HEK293 (cell line): Measurements from ENCODE around the gene MRPL54.
A peak's percentile ranks its signal among the peaks of the same experiment; 100 is the strongest.

Experiments used
- CTCF ChIA-PET: fragments of 350-600 bp; formaldehyde crosslinking; extraction: SDS; loops from one replicate; lab custom pipeline; 2021; ENCODE audit warnings: antibody characterized with exemption; lab: Yijun Ruan, JAX
- POLR2A ChIA-PET: fragments of 300-600 bp; formaldehyde crosslinking; extraction: SDS; loops from one replicate; lab custom pipeline; 2020; ENCODE audit warnings: antibody characterized with exemption, inconsistent platforms; lab: Yijun Ruan, JAX
- H3K27ac ChIP-seq: fragments of 200-500 bp; sonication (Bioruptor generic); 2 replicates; pipeline ENCODE4 v1.5.1; 2014; ENCODE audit warnings: low read depth, low read length, control low read depth, inconsistent platforms; ENCODE audit errors: extremely low read depth
- H3K36me3 ChIP-seq, 2 experiments: fragments of 200-500 bp in 1 of 2; sonication (Bioruptor generic) in 1 of 2; 1 replicate in 1 of 2; 2 replicates in 1 of 2; pipeline ENCODE4 v1.5.1; 2014 to 2017; ENCODE audit warnings: inconsistent platforms in 2 of 2, low read length in 2 of 2; ENCODE audit not compliant: control insufficient read depth in 2 of 2, insufficient read depth in 1 of 2
- H3K4me1 ChIP-seq: fragments of 200-500 bp; sonication (Bioruptor generic); 2 replicates; pipeline ENCODE4 v1.5.1; 2014; ENCODE audit warnings: mild to moderate bottlenecking, low read length, inconsistent platforms; ENCODE audit not compliant: control insufficient read depth, insufficient read depth
- H3K4me3 ChIP-seq: 2 replicates; pipeline ENCODE4 v1.5.1; 2011; ENCODE audit warnings: low read depth, mild to moderate bottlenecking, control low read depth, low read length, moderate library complexity
- H3K9me3 ChIP-seq: fragments of 200-500 bp; sonication (Bioruptor generic); 2 replicates; pipeline ENCODE4 v1.5.1; 2014; ENCODE audit warnings: low read depth, low read length, inconsistent platforms; ENCODE audit not compliant: control insufficient read depth, insufficient read depth
- ZNF248 ChIP-seq: fragments of 450-650 bp; formaldehyde crosslinking; IDR thresholded peaks from 2 replicates; pipeline ENCODE4 v1.5.1; 2017; ENCODE audit warnings: missing biosample characterization, missing genetic modification characterization
- ZNF324 ChIP-seq: fragments of 450-650 bp; formaldehyde crosslinking; IDR thresholded peaks from 2 replicates; pipeline ENCODE4 v1.5.1; 2016; ENCODE audit warnings: missing biosample characterization, missing genetic modification characterization
- ZNF404 ChIP-seq: fragments of 450-650 bp; formaldehyde crosslinking; IDR thresholded peaks from 2 replicates; pipeline ENCODE4 v1.5.1; 2017; ENCODE audit warnings: missing biosample characterization, missing genetic modification characterization
- ZNF48 ChIP-seq: fragments of 450-650 bp; formaldehyde crosslinking; IDR thresholded peaks from 2 replicates; pipeline ENCODE4 v1.5.1; 2016; ENCODE audit warnings: missing biosample characterization, missing genetic modification characterization
- ZNF514 ChIP-seq: fragments of 450-650 bp; formaldehyde crosslinking; IDR thresholded peaks from 2 replicates; pipeline ENCODE4 v1.5.1; 2016; ENCODE audit warnings: missing biosample characterization, missing genetic modification characterization
- ZNF549 ChIP-seq: fragments of 450-650 bp; IDR thresholded peaks from 2 replicates; pipeline ENCODE4 v1.5.1; 2018; ENCODE audit warnings: missing biosample characterization, missing genetic modification characterization, mild to moderate bottlenecking, inconsistent platforms, moderate library complexity
- ZNF555 ChIP-seq: fragments of 450-650 bp; formaldehyde crosslinking; conservative IDR thresholded peaks from 2 replicates; pipeline ENCODE4 v1.5.1; 2017; ENCODE audit warnings: missing biosample characterization, mild to moderate bottlenecking, missing genetic modification characterization, inconsistent platforms
- ZNF600 ChIP-seq: fragments of 450-650 bp; formaldehyde crosslinking; IDR thresholded peaks from 2 replicates; pipeline ENCODE4 v1.5.1; 2016; ENCODE audit warnings: missing biosample characterization, missing genetic modification characterization
- ZNF658 ChIP-seq: fragments of 450-650 bp; formaldehyde crosslinking; IDR thresholded peaks from 2 replicates; pipeline ENCODE4; 2016; ENCODE audit warnings: missing biosample characterization, missing genetic modification characterization
- ZNF791 ChIP-seq: fragments of 450-650 bp; formaldehyde crosslinking; IDR thresholded peaks from 2 replicates; pipeline ENCODE4 v1.5.1; 2016; ENCODE audit warnings: missing biosample characterization, missing genetic modification characterization
- ZNF837 ChIP-seq: fragments of 450-650 bp; formaldehyde crosslinking; IDR thresholded peaks from 2 replicates; pipeline ENCODE4 v1.5.1; 2016; ENCODE audit warnings: missing biosample characterization, missing genetic modification characterization
- TF ChIP-seq, protein P1 (sequence below): fragments of 450-650 bp; formaldehyde crosslinking; IDR thresholded peaks from 2 replicates; pipeline ENCODE4; 2016; ENCODE audit warnings: missing biosample characterization, missing genetic modification characterization
- TF ChIP-seq, protein P2 (sequence below): fragments of 450-650 bp; formaldehyde crosslinking; IDR thresholded peaks from 2 replicates; pipeline ENCODE4 v1.5.1; 2017; ENCODE audit warnings: missing biosample characterization, missing genetic modification characterization
- TF ChIP-seq, protein P3 (sequence below): fragments of 450-650 bp; formaldehyde crosslinking; optimal IDR thresholded peaks from 2 replicates; pipeline ENCODE3; 2016; ENCODE audit warnings: missing biosample characterization, mild to moderate bottlenecking, missing genetic modification characterization
- TF ChIP-seq, protein P4 (sequence below): fragments of 450-650 bp; formaldehyde crosslinking; conservative IDR thresholded peaks from 2 replicates; pipeline ENCODE4 v1.5.1; 2016; ENCODE audit warnings: low read depth, missing biosample characterization, missing genetic modification characterization
- TF ChIP-seq, protein P5 (sequence below): fragments of 450-650 bp; formaldehyde crosslinking; IDR thresholded peaks from 2 replicates; pipeline ENCODE4 v1.5.1; 2017; ENCODE audit warnings: missing biosample characterization, missing genetic modification characterization
- TF ChIP-seq, protein P6 (sequence below): fragments of 450-650 bp; formaldehyde crosslinking; IDR thresholded peaks from 2 replicates; pipeline ENCODE4 v1.5.1; 2016; ENCODE audit warnings: missing biosample characterization, missing genetic modification characterization
- TF ChIP-seq, protein P7 (sequence below): fragments of 450-650 bp; formaldehyde crosslinking; IDR thresholded peaks from 2 replicates; pipeline ENCODE4 v1.5.1; 2016; ENCODE audit warnings: missing biosample characterization, missing genetic modification characterization, borderline replicate concordance

The MRPL54 gene

DNA sequence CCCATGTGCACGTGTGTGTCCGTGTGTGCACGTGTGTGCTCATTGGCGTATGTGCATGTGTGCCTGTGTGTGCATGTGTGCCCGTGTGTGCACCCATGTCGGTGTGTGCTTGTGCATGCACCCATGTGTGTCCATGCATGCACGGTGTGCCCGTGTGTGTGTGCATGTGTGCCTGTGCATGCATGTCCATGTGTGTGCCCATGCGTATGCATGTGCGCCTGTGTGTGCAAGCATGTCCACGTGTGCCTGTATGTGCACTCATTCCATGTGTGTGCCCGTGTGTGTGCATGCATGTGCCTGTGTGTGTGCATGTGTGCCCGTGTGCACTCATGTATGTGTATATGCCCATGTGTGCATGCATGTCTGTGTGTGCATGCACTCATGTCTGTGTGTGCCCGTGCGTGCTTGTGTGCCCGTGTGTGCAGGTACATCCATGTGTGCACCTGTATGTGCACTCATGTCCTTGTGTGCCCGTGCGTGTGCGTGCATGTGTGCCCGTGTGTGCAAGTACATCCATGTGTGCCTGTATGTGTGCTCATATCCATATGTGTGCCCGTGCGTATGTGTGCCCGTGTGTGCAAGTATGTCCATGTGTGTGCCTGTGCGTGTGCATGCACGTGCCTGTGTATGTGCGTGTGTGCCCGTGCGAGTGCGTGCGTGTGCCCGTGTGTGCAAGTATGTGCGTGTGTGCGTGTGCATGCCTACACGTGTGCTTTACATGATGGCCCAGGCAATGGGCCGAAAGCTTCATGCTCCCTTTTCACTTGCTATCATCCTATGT lies 45.3 kb downstream of the MRPL54 start:
- Histone ChIP-seq H3K9me3 (no peaks in the 10 kb centered on the region), H3K36me3 (no peaks in the 10 kb centered on the region), H3K4me1 (no peaks in the 10 kb centered on the region), H3K4me3 (no peak overlapping the region), H3K27ac (no peak overlapping the region)
- POLR2A ChIA-PET = no interaction called here
- CTCF ChIA-PET = interaction anchor here (0.6 to 1.4 kb wide), 2 partner anchors 14 to 101 kb away, joined by 4 to 10 read pairs; no protein-coding TSS in a partner anchor
- TF ChIP-seq ZNF549 (no peak), ZNF514 (tag by site-specific recombination) (no peak)
- TF ChIP-seq, protein P1, sequence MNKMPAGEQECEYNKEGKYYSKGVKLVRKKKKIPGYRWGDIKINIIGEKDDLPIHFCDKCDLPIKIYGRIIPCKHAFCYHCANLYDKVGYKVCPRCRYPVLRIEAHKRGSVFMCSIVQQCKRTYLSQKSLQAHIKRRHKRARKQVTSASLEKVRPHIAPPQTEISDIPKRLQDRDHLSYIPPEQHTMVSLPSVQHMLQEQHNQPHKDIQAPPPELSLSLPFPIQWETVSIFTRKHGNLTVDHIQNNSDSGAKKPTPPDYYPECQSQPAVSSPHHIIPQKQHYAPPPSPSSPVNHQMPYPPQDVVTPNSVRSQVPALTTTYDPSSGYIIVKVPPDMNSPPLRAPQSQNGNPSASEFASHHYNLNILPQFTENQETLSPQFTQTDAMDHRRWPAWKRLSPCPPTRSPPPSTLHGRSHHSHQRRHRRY = no peak
- TF ChIP-seq, protein P2, sequence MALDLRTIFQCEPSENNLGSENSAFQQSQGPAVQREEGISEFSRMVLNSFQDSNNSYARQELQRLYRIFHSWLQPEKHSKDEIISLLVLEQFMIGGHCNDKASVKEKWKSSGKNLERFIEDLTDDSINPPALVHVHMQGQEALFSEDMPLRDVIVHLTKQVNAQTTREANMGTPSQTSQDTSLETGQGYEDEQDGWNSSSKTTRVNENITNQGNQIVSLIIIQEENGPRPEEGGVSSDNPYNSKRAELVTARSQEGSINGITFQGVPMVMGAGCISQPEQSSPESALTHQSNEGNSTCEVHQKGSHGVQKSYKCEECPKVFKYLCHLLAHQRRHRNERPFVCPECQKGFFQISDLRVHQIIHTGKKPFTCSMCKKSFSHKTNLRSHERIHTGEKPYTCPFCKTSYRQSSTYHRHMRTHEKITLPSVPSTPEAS (tag by site-specific recombination) = peak; percentile 97
- TF ChIP-seq, protein P3, sequence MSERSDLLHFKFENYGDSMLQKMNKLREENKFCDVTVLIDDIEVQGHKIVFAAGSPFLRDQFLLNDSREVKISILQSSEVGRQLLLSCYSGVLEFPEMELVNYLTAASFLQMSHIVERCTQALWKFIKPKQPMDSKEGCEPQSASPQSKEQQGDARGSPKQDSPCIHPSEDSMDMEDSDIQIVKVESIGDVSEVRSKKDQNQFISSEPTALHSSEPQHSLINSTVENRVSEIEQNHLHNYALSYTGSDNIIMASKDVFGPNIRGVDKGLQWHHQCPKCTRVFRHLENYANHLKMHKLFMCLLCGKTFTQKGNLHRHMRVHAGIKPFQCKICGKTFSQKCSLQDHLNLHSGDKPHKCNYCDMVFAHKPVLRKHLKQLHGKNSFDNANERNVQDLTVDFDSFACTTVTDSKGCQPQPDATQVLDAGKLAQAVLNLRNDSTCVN (tag by site-specific recombination) = peak; percentile 26

DNA sequence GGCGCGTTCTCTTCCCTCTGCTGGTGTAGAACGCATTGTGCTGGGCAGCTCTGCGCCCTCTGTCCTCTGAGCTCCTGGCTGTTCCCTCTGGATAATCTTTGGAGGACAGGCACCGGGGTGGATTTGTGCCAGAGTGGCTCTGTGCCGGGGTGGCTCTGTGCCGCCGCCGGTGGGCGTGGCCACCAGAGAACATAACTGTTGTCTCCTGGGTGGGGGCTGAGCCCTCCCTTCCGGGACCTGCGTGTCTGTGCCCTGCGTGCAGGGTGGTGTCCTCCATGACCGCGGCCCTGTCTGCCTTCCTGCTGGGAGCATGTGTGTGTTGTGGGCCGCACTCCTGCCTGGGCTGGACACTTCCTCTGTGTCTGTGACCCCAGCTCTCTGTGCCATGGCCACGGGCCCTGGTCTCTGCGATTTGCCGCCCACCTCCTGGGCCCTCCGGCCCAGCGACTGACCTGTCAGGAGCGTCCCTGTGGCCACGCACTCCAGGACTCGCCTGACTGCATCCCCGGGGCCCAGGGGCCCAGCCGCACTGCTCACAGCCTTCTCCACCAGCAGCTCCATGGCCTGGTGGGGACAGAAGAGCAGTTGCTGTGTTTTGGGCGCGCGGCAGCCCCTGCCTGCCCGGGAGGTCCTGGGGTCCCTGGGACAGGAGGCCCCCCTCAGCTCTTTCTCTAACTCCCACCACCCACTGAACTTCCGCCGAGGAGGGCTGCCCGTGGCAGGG lies 46.1 kb downstream of the MRPL54 start:
- no peaks in the 10 kb centered on the region for H3K4me1 ChIP-seq
- no peak overlapping the region for H3K27ac ChIP-seq
- no peaks in the 10 kb centered on the region for H3K9me3 ChIP-seq
- ChIA-PET CTCF (no interaction called here), POLR2A (interaction anchor here (0.5 to 0.6 kb wide), 2 partner anchors 13 to 1900 kb away, joined by 3 to 12 read pairs; no protein-coding TSS in a partner anchor)
- H3K4me3 ChIP-seq = no peak overlapping the region
- no peaks in the 10 kb centered on the region for H3K36me3 ChIP-seq
- TF ChIP-seq ZNF837 (tag by site-specific recombination) (no peak), ZNF324 (tag by site-specific recombination) (no peak), ZNF404 (tag by site-specific recombination) (no peak), ZNF248 (tag by site-specific recombination) (no peak), ZNF791 (no peak), ZNF600 (tag by site-specific recombination) (no peak), ZNF48 (tag by site-specific recombination) (no peak), ZNF555 (tag by site-specific recombination) (no peak), ZNF658 (tag by site-specific recombination) (no peak)
- TF ChIP-seq, protein P4, sequence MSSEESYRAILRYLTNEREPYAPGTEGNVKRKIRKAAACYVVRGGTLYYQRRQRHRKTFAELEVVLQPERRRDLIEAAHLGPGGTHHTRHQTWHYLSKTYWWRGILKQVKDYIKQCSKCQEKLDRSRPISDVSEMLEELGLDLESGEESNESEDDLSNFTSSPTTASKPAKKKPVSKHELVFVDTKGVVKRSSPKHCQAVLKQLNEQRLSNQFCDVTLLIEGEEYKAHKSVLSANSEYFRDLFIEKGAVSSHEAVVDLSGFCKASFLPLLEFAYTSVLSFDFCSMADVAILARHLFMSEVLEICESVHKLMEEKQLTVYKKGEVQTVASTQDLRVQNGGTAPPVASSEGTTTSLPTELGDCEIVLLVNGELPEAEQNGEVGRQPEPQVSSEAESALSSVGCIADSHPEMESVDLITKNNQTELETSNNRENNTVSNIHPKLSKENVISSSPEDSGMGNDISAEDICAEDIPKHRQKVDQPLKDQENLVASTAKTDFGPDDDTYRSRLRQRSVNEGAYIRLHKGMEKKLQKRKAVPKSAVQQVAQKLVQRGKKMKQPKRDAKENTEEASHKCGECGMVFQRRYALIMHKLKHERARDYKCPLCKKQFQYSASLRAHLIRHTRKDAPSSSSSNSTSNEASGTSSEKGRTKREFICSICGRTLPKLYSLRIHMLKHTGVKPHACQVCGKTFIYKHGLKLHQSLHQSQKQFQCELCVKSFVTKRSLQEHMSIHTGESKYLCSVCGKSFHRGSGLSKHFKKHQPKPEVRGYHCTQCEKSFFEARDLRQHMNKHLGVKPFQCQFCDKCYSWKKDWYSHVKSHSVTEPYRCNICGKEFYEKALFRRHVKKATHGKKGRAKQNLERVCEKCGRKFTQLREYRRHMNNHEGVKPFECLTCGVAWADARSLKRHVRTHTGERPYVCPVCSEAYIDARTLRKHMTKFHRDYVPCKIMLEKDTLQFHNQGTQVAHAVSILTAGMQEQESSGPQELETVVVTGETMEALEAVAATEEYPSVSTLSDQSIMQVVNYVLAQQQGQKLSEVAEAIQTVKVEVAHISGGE = no peak
- TF ChIP-seq, protein P5, sequence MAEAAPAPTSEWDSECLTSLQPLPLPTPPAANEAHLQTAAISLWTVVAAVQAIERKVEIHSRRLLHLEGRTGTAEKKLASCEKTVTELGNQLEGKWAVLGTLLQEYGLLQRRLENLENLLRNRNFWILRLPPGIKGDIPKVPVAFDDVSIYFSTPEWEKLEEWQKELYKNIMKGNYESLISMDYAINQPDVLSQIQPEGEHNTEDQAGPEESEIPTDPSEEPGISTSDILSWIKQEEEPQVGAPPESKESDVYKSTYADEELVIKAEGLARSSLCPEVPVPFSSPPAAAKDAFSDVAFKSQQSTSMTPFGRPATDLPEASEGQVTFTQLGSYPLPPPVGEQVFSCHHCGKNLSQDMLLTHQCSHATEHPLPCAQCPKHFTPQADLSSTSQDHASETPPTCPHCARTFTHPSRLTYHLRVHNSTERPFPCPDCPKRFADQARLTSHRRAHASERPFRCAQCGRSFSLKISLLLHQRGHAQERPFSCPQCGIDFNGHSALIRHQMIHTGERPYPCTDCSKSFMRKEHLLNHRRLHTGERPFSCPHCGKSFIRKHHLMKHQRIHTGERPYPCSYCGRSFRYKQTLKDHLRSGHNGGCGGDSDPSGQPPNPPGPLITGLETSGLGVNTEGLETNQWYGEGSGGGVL (tag by site-specific recombination) = no peak
- TF ChIP-seq, protein P6, sequence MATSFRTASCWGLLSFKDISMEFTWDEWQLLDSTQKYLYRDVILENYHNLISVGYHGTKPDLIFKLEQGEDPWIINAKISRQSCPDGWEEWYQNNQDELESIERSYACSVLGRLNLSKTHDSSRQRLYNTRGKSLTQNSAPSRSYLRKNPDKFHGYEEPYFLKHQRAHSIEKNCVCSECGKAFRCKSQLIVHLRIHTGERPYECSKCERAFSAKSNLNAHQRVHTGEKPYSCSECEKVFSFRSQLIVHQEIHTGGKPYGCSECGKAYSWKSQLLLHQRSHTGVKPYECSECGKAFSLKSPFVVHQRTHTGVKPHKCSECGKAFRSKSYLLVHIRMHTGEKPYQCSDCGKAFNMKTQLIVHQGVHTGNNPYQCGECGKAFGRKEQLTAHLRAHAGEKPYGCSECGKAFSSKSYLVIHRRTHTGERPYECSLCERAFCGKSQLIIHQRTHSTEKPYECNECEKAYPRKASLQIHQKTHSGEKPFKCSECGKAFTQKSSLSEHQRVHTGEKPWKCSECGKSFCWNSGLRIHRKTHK (tag by site-specific recombination) = no peak
- TF ChIP-seq, protein P7, sequence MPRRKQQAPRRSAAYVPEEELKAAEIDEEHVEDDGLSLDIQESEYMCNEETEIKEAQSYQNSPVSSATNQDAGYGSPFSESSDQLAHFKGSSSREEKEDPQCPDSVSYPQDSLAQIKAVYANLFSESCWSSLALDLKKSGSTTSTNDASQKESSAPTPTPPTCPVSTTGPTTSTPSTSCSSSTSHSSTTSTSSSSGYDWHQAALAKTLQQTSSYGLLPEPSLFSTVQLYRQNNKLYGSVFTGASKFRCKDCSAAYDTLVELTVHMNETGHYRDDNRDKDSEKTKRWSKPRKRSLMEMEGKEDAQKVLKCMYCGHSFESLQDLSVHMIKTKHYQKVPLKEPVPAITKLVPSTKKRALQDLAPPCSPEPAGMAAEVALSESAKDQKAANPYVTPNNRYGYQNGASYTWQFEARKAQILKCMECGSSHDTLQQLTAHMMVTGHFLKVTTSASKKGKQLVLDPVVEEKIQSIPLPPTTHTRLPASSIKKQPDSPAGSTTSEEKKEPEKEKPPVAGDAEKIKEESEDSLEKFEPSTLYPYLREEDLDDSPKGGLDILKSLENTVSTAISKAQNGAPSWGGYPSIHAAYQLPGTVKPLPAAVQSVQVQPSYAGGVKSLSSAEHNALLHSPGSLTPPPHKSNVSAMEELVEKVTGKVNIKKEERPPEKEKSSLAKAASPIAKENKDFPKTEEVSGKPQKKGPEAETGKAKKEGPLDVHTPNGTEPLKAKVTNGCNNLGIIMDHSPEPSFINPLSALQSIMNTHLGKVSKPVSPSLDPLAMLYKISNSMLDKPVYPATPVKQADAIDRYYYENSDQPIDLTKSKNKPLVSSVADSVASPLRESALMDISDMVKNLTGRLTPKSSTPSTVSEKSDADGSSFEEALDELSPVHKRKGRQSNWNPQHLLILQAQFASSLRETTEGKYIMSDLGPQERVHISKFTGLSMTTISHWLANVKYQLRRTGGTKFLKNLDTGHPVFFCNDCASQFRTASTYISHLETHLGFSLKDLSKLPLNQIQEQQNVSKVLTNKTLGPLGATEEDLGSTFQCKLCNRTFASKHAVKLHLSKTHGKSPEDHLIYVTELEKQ (tag by site-specific recombination) = no peak
